OCI-LY3 (cell line): ENCODE data around the gene OGT.
"Not testable (repeated sequence)": the region's sequence is repeated elsewhere in the genome, so short reads cannot be mapped to it uniquely, and the experiment has no call there.

Experiments used
- H2AFZ ChIP-seq: fragments of 200-600, 300-600 bp; shearing (Covaris generic); 2 replicates; pipeline ENCODE4 v1.6.0; 2014; ENCODE audit warnings: antibody characterized with exemption, low read depth, low read length
- H3K27ac ChIP-seq: fragments of 200-600, 300-600 bp; sonication (generic); 2 replicates; pipeline ENCODE4 v1.5.1; 2014; ENCODE audit warnings: mild to moderate bottlenecking, low read length, moderate library complexity, mixed read lengths
- H3K27me3 ChIP-seq: fragments of 200-600, 300-600 bp; sonication (generic); 2 replicates; pipeline ENCODE4 v1.6.1; 2014; ENCODE audit warnings: low read depth, low read length, mixed read lengths
- H3K36me3 ChIP-seq: fragments of 200-600, 300-600 bp; sonication (generic); replicated peaks from 2 replicates; pipeline ENCODE3; 2014; ENCODE audit warnings: low read depth, low read length, mixed read lengths
- H3K4me1 ChIP-seq: fragments of 300-600, 200-600 bp; sonication (generic); 2 replicates; pipeline ENCODE4 v1.6.1; 2014; ENCODE audit warnings: low read length, mixed read lengths
- H3K4me2 ChIP-seq: fragments of 200-600, 300-600 bp; sonication (generic); 2 replicates; pipeline ENCODE4 v1.6.1; 2014; ENCODE audit warnings: low read length, mixed read lengths
- H3K4me3 ChIP-seq: fragments of 300-600, 200-600 bp; sonication (generic); 2 replicates; pipeline ENCODE4 v1.5.1; 2014; ENCODE audit warnings: antibody characterized with exemption, mild to moderate bottlenecking, low read length, moderate library complexity
- H3K79me2 ChIP-seq: fragments of 300-600, 200-600 bp; shearing (Covaris generic); 2 replicates; pipeline ENCODE4 v1.6.1; 2014; ENCODE audit warnings: mild to moderate bottlenecking, low read length, mixed read lengths
- H3K9ac ChIP-seq: fragments of 300-600, 200-600 bp; shearing (Covaris generic); 2 replicates; pipeline ENCODE4 v1.6.0; 2014; ENCODE audit warnings: mild to moderate bottlenecking, low read length, moderate library complexity
- H3K9me3 ChIP-seq: fragments of 200-600, 300-600 bp; shearing (Covaris generic); 2 replicates; pipeline ENCODE4 v1.6.1; 2014; ENCODE audit warnings: low read length, mixed read lengths; ENCODE audit not compliant: insufficient read depth
- H4K20me1 ChIP-seq: fragments of 200-600, 300-600 bp; sonication (generic); 2 replicates; pipeline ENCODE4 v1.6.1; 2016; ENCODE audit warnings: low read length, mixed read lengths; ENCODE audit not compliant: insufficient read depth
- CTCF ChIP-seq: fragments of 200-600, 300-600 bp; sonication (generic); IDR thresholded peaks from 2 replicates; pipeline ENCODE4 v1.5.1; 2014; ENCODE audit warnings: antibody characterized with exemption, low read length, low read depth
- EZH2phosphoT487 ChIP-seq: fragments of 200-600 bp; shearing (Covaris generic); IDR thresholded peaks from 2 replicates; pipeline ENCODE4 v1.6.1; 2018; ENCODE audit warnings: antibody characterized with exemption, mixed run types, low read depth

OGT gene

GRCh38 chrX:71609095-71609750 lies 76.3 kb downstream of the OGT start:
- no peak overlapping the region for H3K9ac ChIP-seq
- H3K27ac ChIP-seq, result no peak overlapping the region
- TF ChIP-seq EZH2phosphoT487 (no peak), CTCF (peak; percentile 45)
- H3K9me3 ChIP-seq, result no peaks in the 10 kb centered on the region
- peaks cover 51% of the 10 kb centered on the region for H3K36me3 ChIP-seq
- peaks cover 30% of the 10 kb centered on the region for H3K4me1 ChIP-seq
- H3K27me3 ChIP-seq, result no peaks in the 10 kb centered on the region
- H3K4me2 ChIP-seq, result peak overlapping the region; percentile 32
- no peaks in the 10 kb centered on the region for H4K20me1 ChIP-seq
- H3K4me3 ChIP-seq, result no peak overlapping the region
- no peaks in the 10 kb centered on the region for H3K79me2 ChIP-seq
- H2AFZ ChIP-seq, result no peak overlapping the region

GRCh38 chrX:71611736-71612135 lies 78.8 kb downstream of the OGT start:
- H3K4me1 ChIP-seq, result peaks cover 44% of the 10 kb centered on the region
- H3K9ac ChIP-seq, H4K20me1 ChIP-seq, H3K4me3 ChIP-seq, H3K27me3 ChIP-seq, H3K27ac ChIP-seq, H3K4me2 ChIP-seq, H3K79me2 ChIP-seq, H2AFZ ChIP-seq, H3K9me3 ChIP-seq: not testable (repeated sequence)
- peaks cover 49% of the 10 kb centered on the region for H3K36me3 ChIP-seq

DNA sequence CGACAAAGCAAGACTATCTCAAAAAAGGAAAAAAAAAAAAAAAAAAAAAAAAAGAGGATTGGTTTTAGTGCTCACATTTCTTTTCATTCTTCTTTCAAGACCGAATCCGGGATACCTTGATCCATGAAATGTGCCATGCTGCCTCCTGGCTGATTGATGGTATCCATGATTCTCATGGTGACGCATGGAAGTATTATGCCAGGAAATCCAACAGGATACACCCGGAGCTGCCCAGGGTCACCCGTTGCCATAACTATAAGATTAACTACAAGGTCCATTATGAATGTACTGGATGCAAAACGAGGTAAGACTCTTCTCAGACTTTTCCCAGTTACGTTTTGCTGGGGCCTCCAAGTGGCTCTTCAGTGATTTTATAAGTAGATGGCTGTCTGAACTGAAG lies 79.4 kb downstream of the OGT start:
- H3K4me2 ChIP-seq, result no peak overlapping the region

DNA sequence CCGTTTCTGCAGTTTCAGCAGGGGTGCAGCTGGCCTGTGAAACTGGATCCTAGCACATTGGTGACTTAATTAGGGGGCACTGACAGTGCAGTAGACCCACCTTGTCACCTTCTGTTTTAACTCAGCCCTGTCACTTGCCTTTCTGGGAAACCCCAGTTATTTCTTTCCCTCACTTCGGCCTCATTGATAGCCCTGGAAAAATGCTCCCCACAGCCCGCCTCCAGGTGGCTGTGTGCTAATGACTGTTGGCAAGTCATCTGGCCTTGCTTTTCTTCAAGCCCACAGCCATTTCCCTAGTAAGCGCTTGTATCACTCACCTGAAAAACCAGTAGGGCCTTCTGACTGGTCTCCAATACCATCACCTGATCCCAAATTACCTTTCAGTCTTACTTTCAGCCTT lies 82.2 kb downstream of the OGT start:
- Histone ChIP-seq H3K27ac (no peak overlapping the region), H3K9ac (no peak overlapping the region), H4K20me1 (no peaks in the 10 kb centered on the region), H3K9me3 (no peaks in the 10 kb centered on the region), H3K4me2 (no peak overlapping the region), H2AFZ (no peak overlapping the region), H3K36me3 (peaks cover 29% of the 10 kb centered on the region), H3K79me2 (no peaks in the 10 kb centered on the region), H3K4me1 (peaks cover 48% of the 10 kb centered on the region), H3K27me3 (no peaks in the 10 kb centered on the region), H3K4me3 (no peak overlapping the region)
- TF ChIP-seq EZH2phosphoT487 (no peak), CTCF (no peak)

More for the DNA sequence above, 79.4 kb downstream of the OGT start:
- H3K4me1 ChIP-seq, result peaks cover 42% of the 10 kb centered on the region
- no peak overlapping the region for H3K27ac ChIP-seq
- no peaks in the 10 kb centered on the region for H3K27me3 ChIP-seq
- no peak overlapping the region for H2AFZ ChIP-seq
- H3K9me3 ChIP-seq, result no peaks in the 10 kb centered on the region
- TF ChIP-seq CTCF, result no peak
- no peak for TF ChIP-seq EZH2phosphoT487
- H3K79me2 ChIP-seq, result no peaks in the 10 kb centered on the region
- H3K9ac ChIP-seq, result no peak overlapping the region
- peaks cover 46% of the 10 kb centered on the region for H3K36me3 ChIP-seq
- no peak overlapping the region for H3K4me3 ChIP-seq
- H4K20me1 ChIP-seq, result no peaks in the 10 kb centered on the region
